SHP77 (cell line): ENCODE results near the gene TMPRSS13.
"Not testable (repeated sequence)": the region's sequence is repeated elsewhere in the genome, so short reads cannot be mapped to it uniquely, and the experiment has no call there.

ENCODE experiments used
- DNase-seq, 2 experiments: peaks; one replicate each; lab custom pipeline; 2025; lab: John Stamatoyannopoulos, UW

The TMPRSS13 gene

DNA sequence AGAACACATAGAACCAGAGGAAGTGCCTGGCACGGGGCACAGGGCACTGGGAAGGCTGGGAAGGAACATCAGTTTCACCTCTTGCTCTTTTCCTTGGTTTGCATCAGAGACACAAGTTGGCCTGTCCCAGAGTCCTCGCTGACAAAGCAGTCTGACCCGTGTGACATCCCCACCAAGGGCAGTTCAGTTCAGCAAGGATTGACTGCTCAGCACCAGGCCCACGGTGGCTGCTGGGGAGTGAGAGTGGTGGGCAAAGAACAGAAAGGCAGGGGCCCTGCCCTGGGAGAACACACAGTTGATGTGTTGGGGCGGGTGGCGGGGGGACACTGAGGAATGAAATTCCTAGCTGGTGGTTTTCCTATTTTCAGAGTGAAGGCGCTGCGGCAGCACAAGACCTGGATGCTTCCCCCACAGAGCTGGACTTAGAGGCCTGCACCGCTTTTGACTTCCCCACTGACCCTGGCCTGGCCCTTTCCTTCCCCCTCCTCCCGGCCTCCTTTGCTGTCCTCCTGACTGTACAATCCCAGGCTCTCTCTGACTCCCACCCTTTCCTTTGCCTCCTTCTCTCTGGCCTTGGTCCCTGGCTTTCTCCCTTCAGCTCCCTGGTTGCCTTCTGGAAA is 2.2 kb upstream of the TMPRSS13 start:
- no peak for DNase-seq

DNA sequence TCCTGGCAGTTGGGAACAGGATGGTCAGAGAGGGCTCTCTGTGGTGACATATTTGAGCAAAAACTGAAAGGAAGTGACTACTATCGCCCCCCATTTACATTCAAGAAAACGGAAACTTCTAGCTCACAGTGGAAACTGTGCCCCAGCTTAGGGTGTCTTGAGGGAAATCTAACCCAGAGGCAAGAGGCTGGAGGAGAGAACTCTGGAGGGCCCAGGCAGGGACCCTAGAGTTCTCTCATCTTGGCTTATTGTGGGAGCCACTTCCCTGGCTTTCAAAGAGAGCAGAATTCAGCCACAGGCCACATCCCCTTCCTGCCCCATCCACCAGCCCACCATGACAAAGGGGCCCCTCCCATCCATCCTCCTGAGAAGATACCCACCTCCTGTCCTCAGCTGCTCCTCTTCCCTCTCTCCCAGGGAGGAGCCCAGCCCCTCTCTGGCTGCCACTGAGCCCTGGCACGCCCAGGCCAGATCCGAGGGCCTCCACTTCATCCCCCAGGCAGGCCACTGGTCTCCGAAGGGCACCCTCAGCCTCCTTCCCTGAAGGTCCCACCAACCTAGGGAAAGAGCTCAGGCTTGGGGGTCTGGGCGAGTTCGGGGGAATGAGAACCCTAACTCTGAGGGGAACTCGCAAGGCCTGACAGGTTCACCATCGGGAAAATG is 1.6 kb upstream of the TMPRSS13 start:
- no peak for DNase-seq

DNA sequence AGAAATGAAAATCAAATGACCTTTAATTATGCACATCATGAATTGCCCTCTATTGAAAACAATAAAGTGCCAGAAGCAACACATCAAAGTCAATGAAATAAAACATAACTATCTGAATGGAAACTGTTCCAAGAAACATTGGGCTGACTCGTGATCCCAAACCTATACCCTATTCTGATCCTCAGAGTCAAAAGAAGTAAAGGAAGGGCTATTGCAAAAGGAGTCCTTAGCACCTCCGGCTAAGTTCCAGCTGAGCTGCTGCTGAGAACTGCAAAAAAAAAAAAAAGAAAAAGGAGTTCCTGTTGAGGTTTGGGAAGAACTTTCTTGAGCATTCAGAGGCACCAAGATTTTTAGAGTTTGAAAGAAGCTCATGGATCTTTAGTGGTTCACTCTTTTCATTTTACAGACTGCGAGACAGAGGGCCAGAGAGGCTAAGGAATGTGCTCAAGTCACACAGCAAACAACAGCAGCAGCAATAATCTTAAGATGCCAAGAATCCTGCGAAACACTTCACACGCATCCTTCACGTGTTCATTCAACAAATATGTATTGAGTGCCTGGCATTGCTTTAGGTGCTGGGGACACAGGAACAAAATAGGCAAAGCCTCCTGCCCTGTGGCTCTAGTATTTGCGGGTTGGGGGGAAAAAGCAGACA is 841 bp upstream of the TMPRSS13 start:
- no peak for DNase-seq

- DNase-seq, result no peak
Observed at GRCh38 chr11:117928446-117929141, 608 bp downstream of the TMPRSS13 start.

GRCh38 chr11:117927926-117928325 is 1.3 kb downstream of the TMPRSS13 start:
- DNase-seq, result no peak

- DNase-seq, result not testable (repeated sequence)
Observed at GRCh38 chr11:117926166-117926565, 3.0 kb downstream of the TMPRSS13 start.

DNA sequence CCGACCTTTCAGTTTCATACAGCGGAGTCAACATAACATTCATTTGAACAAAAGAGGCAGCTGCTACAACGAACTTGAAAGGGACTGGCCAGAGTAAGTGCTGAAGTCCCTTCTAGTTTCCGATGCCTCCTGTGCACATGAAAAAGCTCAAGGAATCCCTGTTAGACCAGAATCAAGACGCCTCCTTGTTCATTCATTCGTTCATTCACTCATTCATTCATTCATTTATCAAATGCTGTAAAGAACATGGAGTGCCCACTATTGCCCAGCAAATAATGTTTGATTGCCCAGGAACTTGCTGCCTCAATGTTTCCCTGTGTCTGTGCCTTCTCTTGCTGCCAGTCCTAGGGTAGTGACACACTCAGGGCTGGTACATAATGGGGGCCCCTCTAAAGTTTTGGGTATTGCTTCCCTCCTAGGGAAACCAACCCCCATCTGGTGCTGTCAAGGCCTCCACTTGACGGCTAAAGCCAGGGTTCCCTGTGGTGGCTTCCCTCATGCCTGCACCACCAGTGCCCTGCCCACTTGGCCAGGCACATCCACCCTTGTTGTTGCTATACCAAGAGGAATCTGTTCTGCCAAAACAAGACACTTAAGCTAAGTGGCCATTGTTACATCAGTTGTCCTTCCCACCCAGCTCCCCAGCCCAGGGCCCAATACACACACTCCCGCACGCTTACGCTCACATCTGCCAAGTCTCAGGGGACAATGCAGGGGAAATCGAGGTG is 3.8 kb downstream of the TMPRSS13 start:
- no peak for DNase-seq

DNA sequence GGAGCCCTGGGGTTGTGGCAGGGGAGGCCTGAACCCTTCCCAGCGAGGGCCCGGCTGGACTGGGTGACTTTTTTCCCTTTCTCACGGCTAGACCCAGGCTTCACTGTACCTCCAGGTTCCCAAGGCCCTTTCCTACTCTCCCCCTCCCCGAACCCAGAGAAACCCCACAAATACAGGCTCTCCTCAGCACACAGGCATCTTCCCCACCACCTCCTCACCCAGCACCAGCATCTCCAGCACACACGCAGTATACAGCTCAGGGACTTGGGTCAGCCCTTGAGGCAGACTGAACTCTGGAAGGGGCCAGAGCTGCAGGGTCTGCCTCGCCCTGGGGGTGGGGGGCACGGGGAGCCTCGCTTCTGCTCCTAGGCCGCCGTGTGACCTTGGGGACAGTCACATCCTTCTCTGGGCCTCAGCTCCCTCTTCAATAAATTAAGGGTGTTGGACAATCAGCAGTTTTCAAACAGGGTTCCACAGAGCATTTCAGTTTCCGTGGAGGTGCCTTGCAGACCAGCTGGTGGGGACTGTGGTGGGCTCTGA is 4.5 kb downstream of the TMPRSS13 start:
- DNase-seq, result no peak

- DNase-seq, result no peak
Observed at GRCh38 chr11:117923773-117924172, 5.4 kb downstream of the TMPRSS13 start.

DNA sequence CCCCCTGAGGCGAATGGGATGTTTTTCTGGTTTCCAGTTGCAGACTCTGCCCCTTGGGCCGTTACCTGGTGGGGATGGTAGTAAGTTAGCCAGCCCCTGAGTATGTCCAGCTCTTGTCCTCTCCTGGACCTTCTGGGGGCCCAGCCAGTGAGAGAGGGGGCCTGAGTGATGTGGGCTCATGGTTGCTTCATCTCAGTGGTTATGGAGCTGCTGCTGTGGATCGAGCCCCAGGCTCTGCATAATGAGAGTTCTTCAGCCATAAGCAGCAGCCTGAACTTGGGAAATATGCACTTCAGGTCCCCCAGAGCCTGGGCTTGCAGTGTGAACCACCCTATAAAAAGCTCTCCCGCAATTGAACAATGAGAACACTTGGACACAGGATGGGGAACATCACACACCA is 5.9 kb downstream of the TMPRSS13 start:
- DNase-seq, result no peak

GRCh38 chr11:117921893-117922292 is 7.3 kb downstream of the TMPRSS13 start:
- no peak for DNase-seq

DNA sequence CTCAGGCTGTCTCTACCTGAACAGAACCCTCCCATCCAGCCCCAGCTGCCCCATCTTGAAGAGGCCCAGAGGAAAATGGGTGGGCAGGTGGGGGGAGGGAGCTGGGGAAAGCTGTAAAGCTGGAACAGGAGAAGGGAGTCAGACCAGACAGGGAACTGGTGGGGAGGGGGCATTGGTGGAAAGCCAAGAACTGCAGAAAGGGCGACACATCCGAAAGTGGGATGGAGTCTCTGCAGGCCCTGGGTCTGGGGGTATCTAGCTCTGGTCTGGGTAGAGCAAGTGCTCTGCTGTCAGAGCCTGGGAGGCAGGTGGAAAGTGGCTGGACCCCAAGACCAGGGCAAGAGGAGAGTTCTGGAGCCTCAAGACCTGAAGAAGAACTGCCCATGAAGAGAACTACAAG is 7.7 kb downstream of the TMPRSS13 start:
- no peak for DNase-seq

DNA sequence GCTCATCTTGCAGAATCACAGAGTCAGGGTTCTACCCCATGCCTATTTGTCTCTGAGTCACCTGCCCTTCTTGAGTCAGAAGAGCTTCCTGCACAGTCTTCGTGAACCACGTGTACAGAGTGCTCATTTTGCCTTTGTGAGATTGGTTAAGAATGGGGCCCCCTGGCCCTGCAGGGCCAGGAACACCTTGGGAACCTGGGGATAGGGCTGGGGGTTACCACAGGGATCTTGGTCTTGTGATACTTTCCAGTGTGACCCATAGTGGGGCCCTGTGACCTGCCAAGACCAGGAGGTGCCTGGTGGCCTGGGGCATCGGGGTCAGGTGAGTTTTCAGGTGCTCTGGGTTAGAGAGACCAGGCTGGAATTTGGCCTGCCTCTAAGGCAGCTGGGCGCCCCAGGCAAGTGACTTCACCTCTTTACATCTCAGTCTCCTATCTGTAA is 9.4 kb downstream of the TMPRSS13 start:
- DNase-seq, result no peak

- DNase-seq, result no peak
Observed at GRCh38 chr11:117919341-117919740, 9.9 kb downstream of the TMPRSS13 start.

GRCh38 chr11:117918366-117919255 is 10.6 kb downstream of the TMPRSS13 start:
- no peak for DNase-seq

DNA sequence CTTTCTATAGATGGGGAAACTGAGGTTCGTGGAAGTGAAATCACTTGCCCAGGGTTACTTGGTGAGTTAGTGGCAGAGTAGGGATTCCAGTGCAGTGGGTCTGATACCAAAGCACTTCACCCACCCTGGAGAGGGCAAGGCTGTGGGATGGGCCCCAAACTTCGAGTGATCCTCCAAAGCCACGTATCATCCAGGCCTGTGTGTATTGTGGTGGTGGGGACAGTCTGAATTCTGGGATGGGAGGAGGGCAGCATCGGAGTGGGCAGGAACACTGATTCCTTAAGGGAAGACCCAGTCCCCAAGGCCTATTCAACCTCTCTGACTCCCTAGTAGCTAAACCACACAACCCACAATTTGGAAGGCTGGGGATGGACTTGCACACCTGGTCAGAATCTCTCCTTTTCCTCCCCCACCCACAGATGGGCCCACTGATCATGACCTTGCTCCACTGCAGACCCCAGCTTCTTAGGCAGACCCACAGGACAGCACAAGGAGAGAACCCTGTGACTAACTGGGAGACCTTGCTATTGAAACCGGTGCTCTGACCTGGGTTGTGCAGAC is 11.5 kb downstream of the TMPRSS13 start:
- no peak for DNase-seq

DNA sequence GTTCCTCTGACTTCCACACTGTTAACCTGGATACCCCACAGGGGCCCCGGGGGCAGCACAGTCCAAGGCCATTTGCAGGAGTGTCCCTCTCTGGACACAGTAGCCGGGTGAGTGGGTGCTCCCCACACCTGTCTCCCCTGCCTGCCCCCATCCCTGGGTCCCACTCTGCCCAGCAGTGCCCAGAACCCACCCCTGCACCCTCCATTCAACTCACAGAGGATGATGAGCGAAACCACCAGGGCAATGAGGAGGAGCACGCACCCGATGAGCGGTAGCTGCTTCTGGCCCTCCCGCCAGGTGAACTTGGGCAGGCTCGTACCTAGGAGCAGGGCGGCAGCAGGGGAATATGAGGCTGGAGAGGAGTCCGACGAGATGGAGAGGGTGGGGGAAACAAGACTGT is 12.2 kb downstream of the TMPRSS13 start:
- no peak for DNase-seq

DNA sequence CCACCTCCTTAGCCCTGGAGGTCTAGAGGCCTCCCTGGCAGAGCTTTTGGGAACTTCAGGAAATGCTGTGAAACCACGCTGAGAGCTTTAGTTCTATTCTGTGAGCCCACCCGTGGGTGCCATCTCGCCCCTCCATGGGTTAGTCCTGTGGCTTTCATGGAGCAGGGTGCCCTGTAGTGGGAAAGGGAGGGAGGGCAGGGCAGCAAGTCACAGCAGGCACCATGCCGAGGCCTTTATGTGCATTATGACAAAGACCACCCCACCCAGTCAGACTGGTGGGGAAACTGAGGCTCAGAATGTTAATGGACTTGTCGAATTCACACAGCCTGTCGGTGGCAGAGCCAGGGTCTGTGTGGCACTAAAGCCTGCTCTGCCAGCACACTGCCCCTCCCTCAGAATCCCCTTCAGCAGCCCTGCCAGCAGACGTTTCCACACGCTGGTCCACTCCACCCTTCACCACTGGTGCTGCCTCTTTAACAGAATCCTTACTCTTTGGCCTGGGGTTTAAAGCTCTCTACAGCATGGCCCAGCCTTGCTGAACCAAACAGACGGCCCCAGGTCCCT is 13.4 kb downstream of the TMPRSS13 start:
- DNase-seq, result no peak

- no peak for DNase-seq
Observed at GRCh38 chr11:117914991-117915618, 14.1 kb downstream of the TMPRSS13 start.

- no peak for DNase-seq
Observed at GRCh38 chr11:117914398-117914761, 14.8 kb downstream of the TMPRSS13 start.
